ENCODE data around the gene KLHL14. TPM values are rescaled to one million over a fixed set of nuclear protein-coding genes. Genes with fewer than 3 reads are reported as not detected.

KLHL14 gene
- total RNA-seq, 4 donors from 2014 or later: 0.19 to 0.79 (median 0.40) TPM

- no peak for TF ChIP-seq CTCF (IDR thresholded peaks at IDR 0.05)
- DNase-seq (ENCODE audit: low spot score): no peak
- ATAC-seq (ENCODE audit: low FRiP score): no peak
Measured at GRCh38 chr18:32735781-32736180, 37.0 kb downstream of the KLHL14 start.

GRCh38 chr18:32734442-32734841, 38.4 kb downstream of the KLHL14 start:
- TF ChIP-seq CTCF (IDR thresholded peaks at IDR 0.05): no peak
- ATAC-seq (ENCODE audit: low FRiP score) (no peak), DNase-seq (ENCODE audit: low spot score) (no peak)

DNA sequence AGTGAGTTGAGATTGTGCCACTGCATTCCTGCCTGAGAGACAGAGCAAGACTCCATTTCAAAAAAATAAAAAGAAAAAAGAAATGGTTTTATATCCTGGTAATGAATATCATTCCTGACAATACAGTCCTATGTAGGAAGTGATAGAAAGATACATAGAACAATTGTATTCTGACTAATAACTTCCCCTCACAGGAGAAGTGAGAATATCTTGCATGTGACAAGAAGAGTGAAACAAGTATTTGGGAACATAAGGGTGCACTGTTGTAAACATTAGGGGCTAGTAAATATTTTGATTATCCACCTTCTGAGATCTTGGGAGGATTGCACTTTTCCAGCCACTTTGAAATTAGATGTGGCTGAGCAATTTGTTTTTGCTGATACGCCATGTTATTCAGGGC, 40.7 kb downstream of the KLHL14 start:
- DNase-seq (ENCODE audit: low spot score): no peak
- TF ChIP-seq CTCF (IDR thresholded peaks at IDR 0.05): no peak

DNA sequence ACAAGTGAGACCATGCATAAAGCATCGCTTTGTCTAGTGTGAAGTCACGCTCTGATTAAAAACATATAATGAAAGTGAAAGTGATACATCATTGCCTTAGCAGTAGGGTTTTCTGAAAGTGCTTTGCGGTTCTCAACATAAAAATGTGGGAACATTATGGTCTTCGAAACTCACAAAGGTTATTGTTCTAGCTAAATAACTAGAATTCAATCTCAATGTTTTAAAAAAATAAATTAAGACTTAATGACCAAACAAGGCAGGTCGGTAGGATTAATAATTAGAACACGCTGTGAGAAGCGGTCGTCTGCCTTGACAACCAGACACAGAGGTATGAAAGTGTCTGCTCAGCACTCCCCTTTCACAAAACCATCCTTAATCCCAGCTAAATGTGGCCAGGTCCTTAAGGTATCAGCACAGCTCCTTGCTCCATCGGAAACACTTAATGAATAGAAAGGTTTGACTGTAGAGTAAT, 42.2 kb downstream of the KLHL14 start:
- no peak for TF ChIP-seq CTCF (IDR thresholded peaks at IDR 0.05)
- no peak for DNase-seq (ENCODE audit: low spot score)
- ATAC-seq (ENCODE audit: low FRiP score): no peak

More for the DNA sequence above, 40.7 kb downstream of the KLHL14 start:
- no peak for ATAC-seq (ENCODE audit: low FRiP score)

- TF ChIP-seq CTCF (IDR thresholded peaks at IDR 0.05): no peak
- ATAC-seq (ENCODE audit: low FRiP score): no peak
Measured at GRCh38 chr18:32730068-32730467, 42.8 kb downstream of the KLHL14 start.

GRCh38 chr18:32724071-32724749, 48.6 kb downstream of the KLHL14 start:
- DNase-seq (ENCODE audit: low spot score) (no peak), ATAC-seq (ENCODE audit: low FRiP score) (no peak)
- TF ChIP-seq CTCF (IDR thresholded peaks at IDR 0.05): no peak

More at GRCh38 chr18:32730068-32730467, 42.8 kb downstream of the KLHL14 start:
- no peak for DNase-seq (ENCODE audit: low spot score)

DNA sequence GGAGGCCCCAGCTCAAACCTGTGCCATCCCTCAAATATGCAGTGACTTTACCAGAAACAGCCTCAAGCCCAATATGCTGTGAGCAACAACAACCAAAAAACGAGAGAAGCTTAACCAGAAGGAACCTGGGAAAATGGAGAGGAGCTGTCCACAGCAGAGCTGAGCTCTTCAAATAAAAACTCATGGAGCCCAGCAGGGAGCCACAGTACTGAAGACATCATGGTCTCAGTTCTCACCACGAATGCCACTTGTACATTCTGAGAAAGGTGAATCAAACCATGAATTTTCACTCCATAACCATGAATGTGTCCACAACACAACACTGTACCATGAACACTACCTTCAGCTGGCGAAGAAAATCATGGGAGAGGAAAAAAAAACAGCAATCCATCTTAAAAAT, 50.5 kb downstream of the KLHL14 start:
- no peak for DNase-seq (ENCODE audit: low spot score)
- ATAC-seq (ENCODE audit: low FRiP score): no peak
- TF ChIP-seq CTCF (IDR thresholded peaks at IDR 0.05): no peak
